ENCODE data around the gene ADAMTS12. TPM values are rescaled to one million over a fixed set of nuclear protein-coding genes. Genes with fewer than 3 reads are reported as not detected.

Gene ADAMTS12
- total RNA-seq, 1 experiment from 2014 or later, result not detected

- Mint-ChIP-seq H3K27ac (ENCODE audit: unreplicated experiment) (no peak overlapping the region), H3K36me3 (ENCODE audit: insufficient read depth, unreplicated experiment) (no peaks in the 10 kb centered on the region), H3K27me3 (ENCODE audit: insufficient read depth, unreplicated experiment) (no peaks in the 10 kb centered on the region), H3K9me3 (ENCODE audit: unreplicated experiment) (peaks cover 40% of the 10 kb centered on the region), H3K4me1 (ENCODE audit: low read depth, unreplicated experiment) (no peaks in the 10 kb centered on the region), H3K4me3 (ENCODE audit: unreplicated experiment) (no peak overlapping the region)
- ChIA-PET CTCF (no interaction called here), POLR2A (no interaction called here)
- H3K9me3 ChIP-seq, result peaks cover 24% of the 10 kb centered on the region; the same call in 1 of the 2 replicates
- intact Hi-C loops (cut with micrococcal nuclease; ENCODE audit: unreplicated experiment), result no loop called here
- TF ChIP-seq CTCF (IDR thresholded peaks at IDR 0.05; ENCODE audit: insufficient read depth in 1 of 2, low read depth in 1 of 2, low read length in 1 of 2, severe bottlenecking in 1 of 2, unreplicated experiment in 1 of 2), result no peak
- DNase-seq, result no peak
- H3K4me3 ChIP-seq (ENCODE audit: low read depth, low read length), result no peak overlapping the region
- no peaks in the 10 kb centered on the region for H3K27me3 ChIP-seq (replicated peaks; ENCODE audit: control insufficient read depth, insufficient read depth, low read length)
- H3K36me3 ChIP-seq (ENCODE audit: control insufficient read depth, insufficient read depth, low read length), result no peaks in the 10 kb centered on the region
- H3K4me1 ChIP-seq, result no peaks in the 10 kb centered on the region
- BruUV-seq (replicated peaks), result no TSS peak
These were observed 13.6 kb upstream of the ADAMTS12 start for GRCh38 chr5:33905381-33905780.

- no peaks in the 10 kb centered on the region for H3K4me1 ChIP-seq
- no peaks in the 10 kb centered on the region for H3K36me3 ChIP-seq (ENCODE audit: control insufficient read depth, insufficient read depth, low read length)
- intact Hi-C loops (cut with micrococcal nuclease; ENCODE audit: unreplicated experiment), result no loop called here
- POLR2A ChIA-PET, result no interaction called here
- CTCF ChIA-PET, result no interaction called here
- H3K4me3 ChIP-seq (ENCODE audit: low read depth, low read length), result no peak overlapping the region
- no peaks in the 10 kb centered on the region for H3K27me3 ChIP-seq (replicated peaks; ENCODE audit: control insufficient read depth, insufficient read depth, low read length)
- Mint-ChIP-seq H3K36me3 (ENCODE audit: insufficient read depth, unreplicated experiment) (no peaks in the 10 kb centered on the region), H3K4me3 (ENCODE audit: unreplicated experiment) (no peak overlapping the region), H3K4me1 (ENCODE audit: low read depth, unreplicated experiment) (no peaks in the 10 kb centered on the region), H3K27me3 (ENCODE audit: insufficient read depth, unreplicated experiment) (peaks cover 3% of the 10 kb centered on the region), H3K9me3 (ENCODE audit: unreplicated experiment) (peaks cover 39% of the 10 kb centered on the region), H3K27ac (ENCODE audit: unreplicated experiment) (no peak overlapping the region)
- no TSS peak for BruUV-seq (replicated peaks)
- no peak for TF ChIP-seq CTCF (IDR thresholded peaks at IDR 0.05; ENCODE audit: insufficient read depth in 1 of 2, low read depth in 1 of 2, low read length in 1 of 2, severe bottlenecking in 1 of 2, unreplicated experiment in 1 of 2)
- DNase-seq, result no peak
- H3K9me3 ChIP-seq, result peaks cover 24% of the 10 kb centered on the region; the same call in 1 of the 2 replicates
These were observed 11.3 kb upstream of the ADAMTS12 start for GRCh38 chr5:33903118-33903517.

- DNase-seq, result no peak
- H3K4me1 Mint-ChIP-seq (ENCODE audit: low read depth, unreplicated experiment), result no peaks in the 10 kb centered on the region
- H3K36me3 Mint-ChIP-seq (ENCODE audit: insufficient read depth, unreplicated experiment), result no peaks in the 10 kb centered on the region
- H3K27me3 Mint-ChIP-seq (ENCODE audit: insufficient read depth, unreplicated experiment), result peaks cover 9% of the 10 kb centered on the region
- no TSS peak for BruUV-seq (replicated peaks)
- intact Hi-C loops (cut with micrococcal nuclease; ENCODE audit: unreplicated experiment), result no loop called here
- no peak overlapping the region for H3K4me3 Mint-ChIP-seq (ENCODE audit: unreplicated experiment)
- Histone ChIP-seq H3K27me3 (replicated peaks; ENCODE audit: control insufficient read depth, insufficient read depth, low read length) (no peaks in the 10 kb centered on the region), H3K4me3 (ENCODE audit: low read depth, low read length) (no peak overlapping the region), H3K4me1 (no peaks in the 10 kb centered on the region), H3K9me3 (0 out of 2 replicates have a peak, but pooled peaks cover 13% of the 10 kb centered on the region), H3K36me3 (ENCODE audit: control insufficient read depth, insufficient read depth, low read length) (no peaks in the 10 kb centered on the region)
- ChIA-PET POLR2A (no interaction called here), CTCF (interaction anchor here (1.0 kb wide), 1 partner anchor 465 kb away, joined by 3 read pairs; no protein-coding TSS in a partner anchor)
- no peak for TF ChIP-seq CTCF (IDR thresholded peaks at IDR 0.05; ENCODE audit: insufficient read depth in 1 of 2, low read depth in 1 of 2, low read length in 1 of 2, severe bottlenecking in 1 of 2, unreplicated experiment in 1 of 2)
- H3K9me3 Mint-ChIP-seq (ENCODE audit: unreplicated experiment), result peaks cover 20% of the 10 kb centered on the region
- H3K27ac Mint-ChIP-seq (ENCODE audit: unreplicated experiment), result no peak overlapping the region
These were observed 9.4 kb upstream of the ADAMTS12 start for GRCh38 chr5:33901156-33901555.
